A549 (cell line): ENCODE results near the gene UBE2D1. TPM values are rescaled to one million over a fixed set of nuclear protein-coding genes. Genes with fewer than 3 reads are reported as not detected.

Experiments used
- ATAC-seq, 2 experiments: fragments of 200-7000 bp in 1 of 2; fragments of >200 bp in 1 of 2; cut with Nextera tagmentation in 1 of 2; cut with Tn5 transposase in 1 of 2; 3 replicates each; pipeline versions ENCODE4 v1.8.0 to v1.9.1; 2018 to 2020; ENCODE audit warnings: mild to moderate bottlenecking in 1 of 2, moderate library complexity in 1 of 2
- CTCF ChIA-PET: fragments of 300-600 bp; sonication (Branson Sonifier 250); formaldehyde crosslinking; extraction: SDS; loops from one replicate; lab custom pipeline; 2021; ENCODE audit warnings: antibody characterized with exemption, inconsistent platforms; lab: Yijun Ruan, JAX
- POLR2A ChIA-PET: fragments of 350-600 bp; formaldehyde crosslinking; extraction: SDS; loops from one replicate; lab custom pipeline; 2021; ENCODE audit warnings: antibody characterized with exemption, inconsistent platforms; lab: Yijun Ruan, JAX
- DNase-seq, 2 experiments: peaks; one replicate each; pipeline versions ENCODE4 v3.0.0 to v3.0.0-alpha.2; 2011 to 2016; ENCODE audit warnings: low read depth in 1 of 2, low spot score in 1 of 2
- FAIRE-seq: peaks from 2 replicates; lab custom pipeline; 2011; peaks lifted over from hg19 to GRCh38; lab: Jason Lieb, UNC
- H3K27ac ChIP-seq, 2 experiments: fragments of >200 bp; sonication (Bioruptor Twin); formaldehyde crosslinking; 3 replicates each; pipeline ENCODE4 v1.5.1; 2016 to 2017
- H3K4me1 ChIP-seq: fragments of >200 bp; sonication (Bioruptor Twin); formaldehyde crosslinking; 3 replicates; pipeline ENCODE4 v1.6.1; 2016
- H3K4me2 ChIP-seq: fragments of >200 bp; sonication (Bioruptor Twin); formaldehyde crosslinking; 3 replicates; pipeline ENCODE4 v1.6.1; 2016
- H3K4me3 ChIP-seq: fragments of >200 bp; sonication (Bioruptor Twin); formaldehyde crosslinking; 3 replicates; pipeline ENCODE4 v1.5.1; 2016
- H3K9me3 ChIP-seq: fragments of >200 bp; sonication (Bioruptor Twin); formaldehyde crosslinking; 3 replicates; pipeline ENCODE4 v1.6.1; 2016
- CBX2 ChIP-seq: fragments of 200-600 bp; sonication (generic); IDR thresholded peaks from 2 replicates; pipeline ENCODE4 v1.6.1; 2016; ENCODE audit warnings: low read depth, mild to moderate bottlenecking, borderline replicate concordance
- EP300 ChIP-seq, 2 experiments: fragments of >200 bp; sonication (Bioruptor Twin); formaldehyde crosslinking; IDR thresholded peaks; 2 replicates in 1 of 2; 3 replicates in 1 of 2; pipeline ENCODE4 v1.6.1; 2016 to 2017
- ESRRA ChIP-seq: fragments of 150-350 bp; IDR thresholded peaks from 2 replicates; pipeline ENCODE4 v1.6.1; 2014; ENCODE audit warnings: mild to moderate bottlenecking, low read length, borderline replicate concordance
- FOSB ChIP-seq: fragments of 250-450 bp; sonication (Bioruptor Pico); IDR thresholded peaks from 2 replicates; pipeline ENCODE4 v1.5.0; 2020; ENCODE audit warnings: mild to moderate bottlenecking, moderate library complexity
- FOXS1 ChIP-seq: fragments of 250-450 bp; sonication (Bioruptor Pico); IDR thresholded peaks from 2 replicates; pipeline ENCODE4 v1.5.0; 2020; ENCODE audit warnings: mild to moderate bottlenecking, moderate library complexity
- HOXB5 ChIP-seq: fragments of 250-450 bp; sonication (Bioruptor Pico); IDR thresholded peaks from 2 replicates; pipeline ENCODE4 v1.5.0; 2020; ENCODE audit warnings: mild to moderate bottlenecking, moderate library complexity
- JUN ChIP-seq, 2 experiments: fragments of >200 bp; sonication (Bioruptor Twin); formaldehyde crosslinking; IDR thresholded peaks; 2 replicates in 1 of 2; 3 replicates in 1 of 2; pipeline ENCODE4 v1.6.1; 2016 to 2017
- JUNB ChIP-seq: fragments of >200 bp; sonication (Bioruptor Twin); formaldehyde crosslinking; IDR thresholded peaks from 2 replicates; pipeline ENCODE4 v1.6.1; 2016
- KDM1A ChIP-seq: fragments of 200-600 bp; sonication (generic); IDR thresholded peaks from 2 replicates; pipeline ENCODE4 v1.6.1; 2016; ENCODE audit warnings: low read depth, mild to moderate bottlenecking
- KDM5A ChIP-seq: fragments of 200-600 bp; sonication (generic); IDR thresholded peaks from 2 replicates; pipeline ENCODE4 v1.6.1; 2016; ENCODE audit warnings: antibody characterized with exemption, mild to moderate bottlenecking
- MYC ChIP-seq: IDR thresholded peaks from 2 replicates; pipeline ENCODE4 v1.6.1; 2012; ENCODE audit warnings: mild to moderate bottlenecking, inconsistent platforms, low read length, improper control_type of control experiment, borderline replicate concordance
- NFE2L2 ChIP-seq: fragments of 150-350 bp; conservative IDR thresholded peaks from 2 replicates; pipeline ENCODE4 v1.6.1; 2014; ENCODE audit warnings: low read length
- RCOR1 ChIP-seq: fragments of 150-350 bp; IDR thresholded peaks from 2 replicates; pipeline ENCODE4 v1.6.1; 2014; ENCODE audit warnings: antibody characterized with exemption, low read length, low read depth
- RFX5 ChIP-seq: fragments of 450-650 bp; IDR thresholded peaks from 2 replicates; pipeline ENCODE4 v1.7.1; 2014; ENCODE audit warnings: antibody characterized with exemption, mild to moderate bottlenecking, moderate library complexity
- RNF2 ChIP-seq: fragments of 200-600 bp; sonication (generic); IDR thresholded peaks from 2 replicates; pipeline ENCODE4 v1.6.1; 2016; ENCODE audit warnings: low read depth, mild to moderate bottlenecking, antibody characterized with exemption, moderate library complexity, borderline replicate concordance
- TFCP2L1 ChIP-seq: fragments of 250-450 bp; sonication (Bioruptor Pico); IDR thresholded peaks from 2 replicates; pipeline ENCODE4 v1.5.0; 2021; ENCODE audit warnings: mild to moderate bottlenecking
- TP53 ChIP-seq: fragments of 250-450 bp; sonication (Bioruptor Pico); IDR thresholded peaks from 2 replicates; pipeline ENCODE4 v1.5.0; 2021; ENCODE audit warnings: mild to moderate bottlenecking, moderate library complexity
- ZFP36 ChIP-seq: fragments of 450-650 bp; IDR thresholded peaks from 2 replicates; pipeline ENCODE4 v1.6.1; 2014; ENCODE audit warnings: borderline replicate concordance; ENCODE audit not compliant: partially characterized antibody
- ZNF302 ChIP-seq: fragments of 250-450 bp; sonication (Bioruptor Pico); IDR thresholded peaks from 2 replicates; pipeline ENCODE4 v1.9.0; 2021; ENCODE audit warnings: inconsistent platforms, mild to moderate bottlenecking, moderate library complexity
- ZSCAN20 ChIP-seq: fragments of 250-450 bp; sonication (Bioruptor Pico); IDR thresholded peaks from 2 replicates; pipeline ENCODE4 v1.8.0; 2022; ENCODE audit warnings: mild to moderate bottlenecking, moderate library complexity
- WGBS: methylation state at CpG from one replicate; pipeline ENCODE4 v1.1.6; 2017; ENCODE audit errors: missing lambda C conversion rate; 5-methylcytosine and 5-hydroxymethylcytosine counted together
- polyA plus RNA-seq, 4 experiments: library from polyadenylated mRNA; depleted of rRNA in 3 of 4; stranded (reverse); fragments of >200 nt; fragmentation: RNase III in 1 of 4; extraction: RNeasy Plus Mini Kit Qiagen cat#74134 plus additional on column Dnase treatment in 1 of 4; gene quantifications; 2 replicates in 3 of 4; 3 replicates in 1 of 4; pipeline ENCODE4 v1.2.3, GENCODE V29; 2011 to 2017
- TF ChIP-seq, protein P1 (sequence below): fragments of 150-350 bp; IDR thresholded peaks from 2 replicates; pipeline ENCODE4 v1.6.1; 2014; ENCODE audit warnings: low read depth, mild to moderate bottlenecking, low read length
- TF ChIP-seq, protein P2 (sequence below): IDR thresholded peaks from 2 replicates; pipeline ENCODE4 v1.6.1; 2012

Gene UBE2D1
- polyA plus RNA-seq, 2 of the 4 experiments (the other 2 are of a cell fraction), result 18.1 to 40.5 TPM

DNA sequence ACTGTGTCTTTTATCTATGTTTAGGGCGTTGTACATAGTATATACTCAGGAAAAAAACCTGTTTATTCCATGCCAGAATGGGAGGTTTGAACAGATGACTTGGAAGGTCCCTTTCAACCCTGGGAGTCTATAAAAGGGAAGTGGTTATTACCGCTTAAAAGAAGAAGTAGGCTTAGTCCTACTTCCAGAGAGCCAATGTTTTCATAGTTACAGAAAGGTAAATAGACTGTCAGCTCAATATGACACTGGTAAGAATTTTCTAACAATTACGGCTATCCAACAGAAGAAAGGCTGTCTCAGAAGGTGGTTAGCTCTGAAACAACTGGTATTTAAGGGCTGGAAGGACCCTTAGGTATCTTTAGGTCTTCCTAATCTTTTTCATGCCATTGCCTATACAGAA, 49.3 kb downstream of the UBE2D1 start:
- POLR2A ChIA-PET, result interaction anchor here (2.6 kb wide), 1 partner anchor 49 kb away, joined by 13 read pairs; the partner anchor contains the start of gene UBE2D1

DNA sequence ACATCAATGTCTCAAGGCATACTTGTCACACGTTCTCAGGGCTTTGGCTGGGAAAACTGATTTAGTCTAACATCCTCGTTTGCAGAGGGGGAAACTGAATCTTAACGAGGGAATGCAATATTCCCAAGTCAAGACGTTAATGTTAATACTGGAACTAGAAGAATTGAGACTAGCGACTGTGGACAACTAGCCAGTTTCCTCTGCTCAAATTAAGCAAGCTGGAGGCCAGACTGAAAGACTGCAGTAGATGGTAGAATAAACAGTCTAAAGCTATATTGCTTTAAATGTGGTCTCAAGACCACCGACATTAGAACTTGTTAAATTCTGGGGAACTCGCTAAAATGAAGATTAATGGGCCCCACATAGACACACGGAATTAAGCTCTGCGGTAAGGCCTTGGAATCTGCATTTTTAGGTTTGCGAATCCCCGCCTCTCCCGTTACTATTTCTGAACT, 49.8 kb downstream of the UBE2D1 start:
- ChIA-PET CTCF (interaction anchor here (0.6 to 4.2 kb wide), 27 partner anchors 9 to 335 kb away, joined by 3 to 71 read pairs (median 4); no protein-coding TSS in a partner anchor), POLR2A (interaction anchor here (1.0 to 2.8 kb wide), 3 partner anchors 12 to 115 kb away, joined by 3 to 13 read pairs (median 11); partner anchors contain the start of genes CISD1 and UBE2D1)
- ATAC-seq, result peak; percentile 3 to 13; a peak in 4 of 6 replicates
- 6% methylated on average over 12 of the region's 12 CpGs for WGBS
- FAIRE-seq, result no peak
- TF ChIP-seq HOXB5 (CRISPR knock-in tag) (no peak), MYC (no peak), RCOR1 (no peak)
- H3K4me2 ChIP-seq, result peak overlapping the region; percentile 68
- H3K4me1 ChIP-seq, result peaks cover 16% of the 10 kb centered on the region; the same call in 2 of the 3 replicates
- peak in 1 of 2 experiments; percentile 8 for DNase-seq
- peak overlapping the region; percentile 85 for H3K4me3 ChIP-seq
- peak overlapping the region; percentile 86 to 98 for H3K27ac ChIP-seq
- no peaks in the 10 kb centered on the region for H3K9me3 ChIP-seq

More for the DNA sequence above, 49.3 kb downstream of the UBE2D1 start:
- DNase-seq (no peak), FAIRE-seq (no peak), ATAC-seq (no peak)
- peak overlapping the region; percentile 86 to 98; a peak in 5 of 6 replicates for H3K27ac ChIP-seq
- H3K4me2 ChIP-seq, result peak overlapping the region; percentile 68
- 71% methylated on average over 3 of the region's 3 CpGs for WGBS
- CTCF ChIA-PET, result interaction anchor here (0.7 to 4.2 kb wide), 19 partner anchors 10 to 212 kb away, joined by 3 to 71 read pairs (median 3); no protein-coding TSS in a partner anchor
- H3K4me3 ChIP-seq, result peak overlapping the region; percentile 85; the same call in 2 of the 3 replicates
- H3K9me3 ChIP-seq, result no peaks in the 10 kb centered on the region
- H3K4me1 ChIP-seq, result peaks cover 16% of the 10 kb centered on the region; the same call in 2 of the 3 replicates
- TF ChIP-seq ESRRA (no peak), TFCP2L1 (CRISPR knock-in tag) (no peak), EP300 (IDR thresholded peaks at IDR 0.05) (no peak), RNF2 (no peak), KDM5A (no peak), NFE2L2 (no peak), FOSB (CRISPR knock-in tag) (no peak), KDM1A (no peak), JUN (IDR thresholded peaks at IDR 0.05) (no peak), FOXS1 (CRISPR knock-in tag) (no peak), ZFP36 (no peak), RFX5 (no peak), ZSCAN20 (no peak), ZNF302 (CRISPR knock-in tag) (no peak), RCOR1 (no peak), CBX2 (no peak), TP53 (no peak), JUNB (no peak)
- TF ChIP-seq, protein P1, sequence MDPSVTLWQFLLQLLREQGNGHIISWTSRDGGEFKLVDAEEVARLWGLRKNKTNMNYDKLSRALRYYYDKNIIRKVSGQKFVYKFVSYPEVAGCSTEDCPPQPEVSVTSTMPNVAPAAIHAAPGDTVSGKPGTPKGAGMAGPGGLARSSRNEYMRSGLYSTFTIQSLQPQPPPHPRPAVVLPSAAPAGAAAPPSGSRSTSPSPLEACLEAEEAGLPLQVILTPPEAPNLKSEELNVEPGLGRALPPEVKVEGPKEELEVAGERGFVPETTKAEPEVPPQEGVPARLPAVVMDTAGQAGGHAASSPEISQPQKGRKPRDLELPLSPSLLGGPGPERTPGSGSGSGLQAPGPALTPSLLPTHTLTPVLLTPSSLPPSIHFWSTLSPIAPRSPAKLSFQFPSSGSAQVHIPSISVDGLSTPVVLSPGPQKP, result no peak
- TF ChIP-seq, protein P2, sequence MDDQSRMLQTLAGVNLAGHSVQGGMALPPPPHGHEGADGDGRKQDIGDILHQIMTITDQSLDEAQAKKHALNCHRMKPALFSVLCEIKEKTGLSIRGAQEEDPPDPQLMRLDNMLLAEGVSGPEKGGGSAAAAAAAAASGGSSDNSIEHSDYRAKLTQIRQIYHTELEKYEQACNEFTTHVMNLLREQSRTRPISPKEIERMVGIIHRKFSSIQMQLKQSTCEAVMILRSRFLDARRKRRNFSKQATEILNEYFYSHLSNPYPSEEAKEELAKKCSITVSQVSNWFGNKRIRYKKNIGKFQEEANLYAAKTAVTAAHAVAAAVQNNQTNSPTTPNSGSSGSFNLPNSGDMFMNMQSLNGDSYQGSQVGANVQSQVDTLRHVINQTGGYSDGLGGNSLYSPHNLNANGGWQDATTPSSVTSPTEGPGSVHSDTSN, result no peak
